ENCODE data around the gene ASAP2. TPM values are rescaled to one million over a fixed set of nuclear protein-coding genes. Genes with fewer than 3 reads are reported as not detected.

ASAP2 gene
- total RNA-seq, 2 experiments from 2014 or later, result 0.08 to 0.23 TPM

GRCh38 chr2:9228088-9228751 is 21.6 kb downstream of the ASAP2 start:
- CTCF ChIA-PET, result no interaction called here

GRCh38 chr2:9228781-9229469 is 22.3 kb downstream of the ASAP2 start:
- ChIA-PET CTCF (no interaction called here), POLR2A (no interaction called here)

More at GRCh38 chr2:9228088-9228751, 21.6 kb downstream of the ASAP2 start:
- POLR2A ChIA-PET, result no interaction called here

GRCh38 chr2:9229470-9229820 is 22.8 kb downstream of the ASAP2 start:
- ChIA-PET CTCF (no interaction called here), POLR2A (no interaction called here)

DNA sequence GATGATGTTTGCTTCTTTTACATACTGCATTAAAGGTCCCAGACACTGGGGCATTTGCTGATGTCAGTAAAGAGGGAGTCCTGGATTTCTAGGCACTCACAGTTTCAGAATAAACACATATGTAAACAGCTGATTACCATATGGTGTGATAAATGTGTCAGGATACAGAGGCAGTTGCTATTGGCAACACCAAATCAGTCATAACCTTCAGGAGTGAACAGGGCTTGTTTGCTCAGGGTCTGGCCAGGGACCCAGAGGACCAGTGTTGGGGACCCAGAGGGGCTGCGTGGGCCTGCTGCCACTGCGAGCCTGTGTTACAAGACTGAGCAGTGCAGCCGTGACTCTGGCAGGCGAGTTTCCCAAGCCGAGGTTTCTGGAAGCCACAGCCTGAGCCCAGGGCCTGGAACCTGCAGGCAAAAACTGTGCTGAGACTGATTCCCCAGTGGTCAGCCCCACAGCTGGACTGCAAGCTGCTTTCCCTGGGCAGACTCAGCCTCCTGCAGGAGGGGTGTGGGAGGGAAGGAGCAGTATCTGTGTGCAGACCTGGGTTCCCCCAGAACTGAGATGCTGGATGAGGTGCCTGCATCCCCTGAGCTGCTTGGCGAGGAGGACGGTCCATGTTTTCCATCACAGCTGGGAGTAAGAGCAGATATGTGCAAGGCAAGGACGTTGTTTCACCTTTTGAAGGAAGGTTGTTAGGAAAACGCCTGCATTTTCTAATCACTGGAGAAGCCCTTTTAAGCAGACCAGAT is 23.6 kb downstream of the ASAP2 start:
- POLR2A ChIA-PET, result no interaction called here
- CTCF ChIA-PET, result no interaction called here

DNA sequence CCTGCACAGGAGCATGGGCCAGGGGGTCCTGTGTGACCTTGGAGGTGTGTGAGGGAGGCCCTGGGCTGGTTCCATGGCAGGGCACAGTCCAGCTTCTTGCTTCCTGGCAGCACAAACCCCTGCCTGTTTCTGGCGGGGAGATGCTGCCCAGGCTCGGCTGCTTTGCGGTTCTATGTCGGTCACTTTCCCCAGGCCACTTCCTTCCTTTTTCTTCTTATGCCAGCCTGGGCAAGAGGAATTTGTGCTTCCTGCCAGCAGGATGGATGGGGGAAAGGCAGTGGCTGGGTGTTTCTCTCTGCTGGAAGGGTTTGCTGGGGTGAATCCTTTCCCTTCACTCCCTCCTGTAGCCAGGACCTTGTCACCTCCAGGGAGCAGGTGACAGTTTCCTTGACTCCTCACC is 24.3 kb downstream of the ASAP2 start:
- POLR2A ChIA-PET, result no interaction called here
- CTCF ChIA-PET, result no interaction called here

DNA sequence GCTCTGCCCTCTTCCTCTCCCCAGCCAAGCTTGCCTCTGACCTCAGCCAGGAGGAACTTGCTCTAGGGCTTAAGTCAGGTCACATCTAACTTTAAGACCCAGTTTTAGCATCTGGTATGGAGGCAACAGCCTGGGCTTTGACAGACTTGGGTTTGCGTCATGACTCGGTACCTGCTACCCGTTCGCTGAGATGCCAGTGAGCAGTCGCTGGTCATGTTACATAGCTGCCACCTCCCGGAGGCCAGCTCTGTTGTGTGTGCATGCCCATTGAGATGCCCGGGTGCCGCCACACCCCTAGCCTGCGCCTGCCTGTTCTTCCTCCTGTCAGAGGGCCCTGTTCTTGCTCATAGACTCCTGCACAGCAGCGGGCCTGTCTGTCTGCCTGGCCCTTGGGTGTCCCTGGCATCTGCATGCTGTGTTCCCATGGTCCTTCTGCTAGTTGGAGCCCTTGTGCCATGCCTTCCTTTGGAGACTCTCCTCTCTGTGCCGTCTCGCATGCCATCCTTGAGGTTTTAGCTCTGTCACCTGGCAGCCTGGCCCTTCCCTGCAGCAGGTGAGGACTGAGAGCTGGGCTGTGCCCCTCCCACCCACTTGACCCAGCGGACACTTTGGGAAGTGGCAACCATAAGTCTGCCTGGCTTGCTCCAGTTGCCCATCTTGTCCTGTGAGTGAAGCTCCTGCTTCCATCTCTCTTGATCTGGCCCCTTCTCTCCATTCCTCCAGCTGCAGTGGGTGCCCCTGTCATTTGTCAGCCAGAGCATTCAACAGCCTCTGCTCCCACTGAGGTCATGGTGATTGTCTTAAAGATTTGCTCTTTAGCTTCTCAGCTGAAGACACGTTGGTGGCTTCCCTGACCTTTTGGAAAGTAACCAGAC is 24.9 kb downstream of the ASAP2 start:
- CTCF ChIA-PET, result no interaction called here
- POLR2A ChIA-PET, result no interaction called here

DNA sequence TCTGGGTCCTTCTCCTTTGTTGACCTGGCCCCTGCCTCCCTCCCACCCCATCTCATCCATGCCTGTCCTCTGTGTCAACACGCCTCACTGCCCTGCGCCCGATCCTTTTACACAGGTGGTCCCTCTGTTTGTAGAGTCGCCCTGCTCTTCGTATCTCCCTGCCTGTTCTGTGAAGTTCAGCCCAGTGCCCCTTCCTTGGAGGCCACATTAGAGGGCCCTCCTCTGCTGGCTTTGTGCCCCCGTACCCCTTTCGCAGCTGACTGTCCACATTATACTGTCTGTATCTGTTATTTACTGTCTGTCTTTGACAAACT is 25.5 kb downstream of the ASAP2 start:
- ChIA-PET POLR2A (no interaction called here), CTCF (no interaction called here)

- ChIA-PET POLR2A (no interaction called here), CTCF (no interaction called here)
Measured at GRCh38 chr2:9232886-9233285, 26.3 kb downstream of the ASAP2 start.

GRCh38 chr2:9234680-9235146 is 28.1 kb downstream of the ASAP2 start:
- POLR2A ChIA-PET, result no interaction called here
- CTCF ChIA-PET, result interaction anchor here (0.5 kb wide), 1 partner anchor 1398 kb away, joined by 3 read pairs; no protein-coding TSS in a partner anchor

DNA sequence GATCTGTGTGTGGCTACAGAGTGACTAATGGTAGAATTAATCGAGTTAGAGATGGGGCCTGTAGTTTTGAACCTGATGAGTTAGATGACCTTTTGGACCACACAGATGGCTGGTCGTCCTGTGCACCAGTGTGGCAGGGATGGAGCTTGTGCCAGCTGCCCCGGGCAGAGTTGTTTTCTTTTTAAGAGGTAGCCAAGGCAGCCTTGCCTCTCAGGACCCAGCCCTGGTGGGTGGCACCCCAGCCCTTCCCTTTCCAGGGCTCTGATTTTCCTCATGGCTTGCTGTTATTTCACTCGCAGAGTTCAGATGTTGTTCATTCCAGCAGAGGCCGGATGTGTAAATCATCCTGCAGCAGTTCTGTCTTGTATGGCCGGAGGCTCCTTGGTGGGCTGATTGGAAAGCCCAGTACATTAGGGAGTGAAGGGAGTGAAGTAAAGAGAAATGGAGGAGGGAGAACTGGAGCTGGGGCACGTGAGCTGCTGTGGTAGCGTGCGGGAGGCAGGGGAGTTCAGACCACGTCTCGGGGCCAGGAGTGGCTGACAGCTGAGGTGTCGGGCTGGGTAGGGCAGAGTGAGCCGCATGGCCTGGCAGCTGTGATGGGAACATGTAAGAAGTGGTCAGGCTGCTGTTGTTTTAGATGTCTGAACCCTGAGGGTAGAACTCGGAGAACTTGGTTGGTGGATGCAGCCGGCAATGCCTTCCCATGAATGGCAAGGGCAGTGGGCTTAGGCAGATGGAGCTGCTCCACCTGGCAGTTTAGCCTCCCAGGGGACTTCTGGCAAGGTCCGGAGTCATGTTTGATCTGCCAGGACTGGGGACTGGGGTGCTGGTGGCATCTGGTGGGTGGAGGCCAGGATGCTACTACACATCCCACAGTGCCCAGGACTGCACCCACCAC is 28.8 kb downstream of the ASAP2 start:
- POLR2A ChIA-PET, result no interaction called here
- CTCF ChIA-PET, result interaction anchor here (0.5 kb wide), 1 partner anchor 1399 kb away, joined by 3 read pairs; no protein-coding TSS in a partner anchor

GRCh38 chr2:9236045-9236344 is 29.4 kb downstream of the ASAP2 start:
- ChIA-PET POLR2A (no interaction called here), CTCF (no interaction called here)

DNA sequence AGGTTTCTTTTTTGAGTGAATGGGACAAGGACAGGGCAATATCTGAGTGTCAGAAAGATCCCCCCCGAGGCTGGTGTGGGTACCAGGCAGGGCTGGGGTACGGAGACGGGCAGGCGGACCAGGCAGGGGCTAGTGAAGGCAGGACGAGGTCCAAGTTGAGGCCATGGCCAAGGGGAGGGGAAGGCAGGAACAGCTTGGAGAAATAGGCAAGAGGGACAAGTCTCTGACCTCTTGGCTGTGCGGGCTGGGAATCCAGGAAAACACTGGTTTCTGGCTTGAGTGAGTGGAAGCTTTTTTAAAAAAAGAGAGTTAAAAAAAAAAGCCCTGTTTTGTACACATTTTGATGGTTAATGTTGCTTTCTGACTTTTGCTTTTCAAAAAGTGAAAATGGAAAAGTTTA is 30.3 kb downstream of the ASAP2 start:
- ChIA-PET CTCF (no interaction called here), POLR2A (no interaction called here)

DNA sequence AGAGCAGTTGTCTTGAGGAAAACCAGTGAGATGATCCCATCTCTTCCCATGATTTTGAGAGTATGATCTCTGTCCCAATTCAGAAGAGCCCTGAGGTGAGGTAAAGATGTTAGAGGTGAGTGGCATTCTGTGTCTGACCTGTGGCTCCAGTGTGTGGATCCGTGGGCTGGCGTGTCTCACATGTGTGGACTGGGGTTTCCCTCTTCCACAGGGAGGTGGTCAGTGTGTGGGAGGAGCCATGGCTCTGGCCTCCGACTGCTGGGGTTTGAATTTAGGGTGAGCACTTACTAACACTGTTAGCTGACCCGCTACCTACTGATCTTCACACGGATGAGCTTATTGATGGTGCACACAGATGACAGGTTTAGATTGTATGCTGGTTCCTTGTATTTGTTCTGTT is 31.2 kb downstream of the ASAP2 start:
- POLR2A ChIA-PET, result no interaction called here

GRCh38 chr2:9238591-9239326 is 32.1 kb downstream of the ASAP2 start:
- CTCF ChIA-PET, result no interaction called here
- POLR2A ChIA-PET, result no interaction called here

More for the DNA sequence above, 31.2 kb downstream of the ASAP2 start:
- CTCF ChIA-PET, result no interaction called here

DNA sequence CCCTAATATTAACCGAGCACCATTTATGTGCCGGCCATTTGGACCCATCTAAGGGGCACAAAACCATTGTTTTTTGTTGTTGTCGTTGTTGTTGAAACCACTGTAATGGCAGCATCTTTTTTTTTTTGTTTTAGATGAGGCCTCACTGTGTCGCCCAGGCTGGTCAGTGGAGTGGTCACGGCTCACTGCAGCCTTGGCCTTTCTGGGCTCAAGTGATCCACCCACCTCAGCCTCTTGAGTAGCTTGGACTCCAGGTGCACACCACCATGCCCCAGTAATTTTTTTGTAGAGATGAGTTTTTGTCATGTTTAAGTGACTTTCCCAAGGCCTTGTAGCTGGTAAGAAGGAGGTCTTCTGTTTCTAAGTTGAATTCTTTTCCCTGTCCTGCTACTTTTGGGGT is 33.0 kb downstream of the ASAP2 start:
- POLR2A ChIA-PET, result no interaction called here
- CTCF ChIA-PET, result no interaction called here

GRCh38 chr2:9240745-9241144 is 34.1 kb downstream of the ASAP2 start:
- CTCF ChIA-PET, result no interaction called here
- POLR2A ChIA-PET, result no interaction called here

GRCh38 chr2:9241233-9241632 is 34.6 kb downstream of the ASAP2 start:
- CTCF ChIA-PET, result no interaction called here
- POLR2A ChIA-PET, result no interaction called here

GRCh38 chr2:9243357-9243756 is 36.7 kb downstream of the ASAP2 start:
- POLR2A ChIA-PET, result no interaction called here
- CTCF ChIA-PET, result no interaction called here

DNA sequence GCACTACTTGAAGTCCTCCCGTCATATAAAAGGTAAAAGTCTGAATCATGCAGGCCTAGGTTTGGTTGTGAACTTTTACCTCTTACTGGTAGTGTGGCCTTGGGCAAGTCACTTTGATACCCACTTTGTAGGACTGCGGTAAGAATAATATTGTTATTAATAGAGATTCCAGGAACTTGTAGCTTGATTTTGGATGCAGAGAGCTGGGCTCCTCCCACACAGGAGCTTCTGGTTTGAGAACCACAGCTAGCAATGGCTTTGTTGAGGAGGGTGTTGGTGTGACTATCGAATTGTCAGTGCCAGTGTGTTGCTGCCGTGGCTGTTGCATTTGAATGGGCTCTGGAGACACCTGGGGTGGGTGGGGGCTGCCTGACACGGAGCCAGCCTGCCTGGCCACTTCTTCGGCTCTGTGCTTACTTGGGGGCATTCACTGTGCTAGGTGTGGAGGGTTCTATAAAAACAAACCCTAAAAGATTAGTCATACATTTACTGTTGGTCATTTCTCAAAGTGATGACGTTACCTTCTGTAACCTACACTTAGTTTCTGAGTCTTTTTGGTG is 38.5 kb downstream of the ASAP2 start:
- CTCF ChIA-PET, result no interaction called here
- POLR2A ChIA-PET, result no interaction called here

Measured in activated CD8-positive, alpha-beta memory T cell treated with anti-CD3 and anti-CD28 coated beads for 36 hours (primary cell).